ENCODE results near the gene C9orf43.
A peak's percentile ranks its signal among the peaks of the same experiment; 100 is the strongest.
"Not testable (repeated sequence)": the region's sequence is repeated elsewhere in the genome, so short reads cannot be mapped to it uniquely, and the experiment has no call there.

Gene C9orf43

GRCh38 chr9:113437716-113438115 lies 27.2 kb downstream of the C9orf43 start:
- not testable (repeated sequence) for H3K4me3 ChIP-seq (ENCODE audit: low read length); H3K4me1 ChIP-seq (ENCODE audit: control insufficient read depth, insufficient read depth, low read length); H3K36me3 ChIP-seq (ENCODE audit: control insufficient read depth, insufficient read depth, low read length); H3K9ac ChIP-seq (ENCODE audit: low read length); H3K27ac ChIP-seq (ENCODE audit: low read depth, low read length); H3K27me3 ChIP-seq (ENCODE audit: control insufficient read depth, insufficient read depth, low read length)

GRCh38 chr9:113444736-113445135 lies 34.2 kb downstream of the C9orf43 start:
- no peaks in the 10 kb centered on the region for H3K27me3 ChIP-seq (ENCODE audit: control insufficient read depth, insufficient read depth, low read length)

GRCh38 chr9:113446323-113446740 lies 35.8 kb downstream of the C9orf43 start:
- Histone ChIP-seq H3K27me3 (ENCODE audit: control insufficient read depth, insufficient read depth, low read length) (no peaks in the 10 kb centered on the region), H3K4me3 (ENCODE audit: low read length) (no peak overlapping the region), H3K27ac (ENCODE audit: low read depth, low read length) (no peak overlapping the region), H3K4me1 (ENCODE audit: control insufficient read depth, insufficient read depth, low read length) (no peaks in the 10 kb centered on the region), H3K36me3 (ENCODE audit: control insufficient read depth, insufficient read depth, low read length) (no peaks in the 10 kb centered on the region), H3K9ac (ENCODE audit: low read length) (no peak overlapping the region)

More at GRCh38 chr9:113444736-113445135, 34.2 kb downstream of the C9orf43 start:
- no peak overlapping the region for H3K27ac ChIP-seq (ENCODE audit: low read depth, low read length)
- H3K4me3 ChIP-seq (ENCODE audit: low read length): no peak overlapping the region
- no peaks in the 10 kb centered on the region for H3K36me3 ChIP-seq (ENCODE audit: control insufficient read depth, insufficient read depth, low read length)
- H3K4me1 ChIP-seq (ENCODE audit: control insufficient read depth, insufficient read depth, low read length): no peaks in the 10 kb centered on the region
- H3K9ac ChIP-seq (ENCODE audit: low read length): no peak overlapping the region

- no peaks in the 10 kb centered on the region for H3K27me3 ChIP-seq (ENCODE audit: control insufficient read depth, insufficient read depth, low read length)
- no peaks in the 10 kb centered on the region for H3K4me1 ChIP-seq (ENCODE audit: control insufficient read depth, insufficient read depth, low read length)
- no peaks in the 10 kb centered on the region for H3K36me3 ChIP-seq (ENCODE audit: control insufficient read depth, insufficient read depth, low read length)
- no peak overlapping the region for H3K27ac ChIP-seq (ENCODE audit: low read depth, low read length)
- H3K4me3 ChIP-seq (ENCODE audit: low read length): no peak overlapping the region
- H3K9ac ChIP-seq (ENCODE audit: low read length): no peak overlapping the region
Measured at GRCh38 chr9:113449376-113449775, 38.8 kb downstream of the C9orf43 start.

- H3K27ac ChIP-seq (ENCODE audit: low read depth, low read length): no peak overlapping the region
- no peak overlapping the region for H3K4me3 ChIP-seq (ENCODE audit: low read length)
- H3K9ac ChIP-seq (ENCODE audit: low read length): no peak overlapping the region
- peaks cover 19% of the 10 kb centered on the region for H3K4me1 ChIP-seq (ENCODE audit: control insufficient read depth, insufficient read depth, low read length)
- no peaks in the 10 kb centered on the region for H3K27me3 ChIP-seq (ENCODE audit: control insufficient read depth, insufficient read depth, low read length)
- H3K36me3 ChIP-seq (ENCODE audit: control insufficient read depth, insufficient read depth, low read length): no peaks in the 10 kb centered on the region
Measured at GRCh38 chr9:113452113-113452605, 41.6 kb downstream of the C9orf43 start.

GRCh38 chr9:113454914-113455761 lies 44.6 kb downstream of the C9orf43 start:
- H3K4me1 ChIP-seq (ENCODE audit: control insufficient read depth, insufficient read depth, low read length): peaks cover 19% of the 10 kb centered on the region
- no peaks in the 10 kb centered on the region for H3K36me3 ChIP-seq (ENCODE audit: control insufficient read depth, insufficient read depth, low read length)
- no peak overlapping the region for H3K4me3 ChIP-seq (ENCODE audit: low read length)
- no peak overlapping the region for H3K9ac ChIP-seq (ENCODE audit: low read length)
- H3K27ac ChIP-seq (ENCODE audit: low read depth, low read length): peak overlapping the region; percentile 85
- no peaks in the 10 kb centered on the region for H3K27me3 ChIP-seq (ENCODE audit: control insufficient read depth, insufficient read depth, low read length)

GRCh38 chr9:113456235-113456634 lies 45.7 kb downstream of the C9orf43 start:
- H3K9ac ChIP-seq (ENCODE audit: low read length): no peak overlapping the region
- no peak overlapping the region for H3K4me3 ChIP-seq (ENCODE audit: low read length)
- peaks cover 19% of the 10 kb centered on the region for H3K4me1 ChIP-seq (ENCODE audit: control insufficient read depth, insufficient read depth, low read length)
- H3K27me3 ChIP-seq (ENCODE audit: control insufficient read depth, insufficient read depth, low read length): no peaks in the 10 kb centered on the region
- H3K27ac ChIP-seq (ENCODE audit: low read depth, low read length): peak overlapping the region; percentile 85
- H3K36me3 ChIP-seq (ENCODE audit: control insufficient read depth, insufficient read depth, low read length): no peaks in the 10 kb centered on the region

- Histone ChIP-seq H3K27ac (ENCODE audit: low read depth, low read length) (no peak overlapping the region), H3K27me3 (ENCODE audit: control insufficient read depth, insufficient read depth, low read length) (no peaks in the 10 kb centered on the region), H3K36me3 (ENCODE audit: control insufficient read depth, insufficient read depth, low read length) (no peaks in the 10 kb centered on the region), H3K4me3 (ENCODE audit: low read length) (no peak overlapping the region), H3K9ac (ENCODE audit: low read length) (no peak overlapping the region), H3K4me1 (ENCODE audit: control insufficient read depth, insufficient read depth, low read length) (peaks cover 5% of the 10 kb centered on the region)
Measured at GRCh38 chr9:113461285-113461684, 50.7 kb downstream of the C9orf43 start.

GRCh38 chr9:113461943-113462342 lies 51.4 kb downstream of the C9orf43 start:
- Histone ChIP-seq H3K36me3 (ENCODE audit: control insufficient read depth, insufficient read depth, low read length) (no peaks in the 10 kb centered on the region), H3K27ac (ENCODE audit: low read depth, low read length) (no peak overlapping the region)

GRCh38 chr9:113462781-113463286 lies 52.3 kb downstream of the C9orf43 start:
- Histone ChIP-seq H3K27me3 (ENCODE audit: control insufficient read depth, insufficient read depth, low read length) (no peaks in the 10 kb centered on the region), H3K27ac (ENCODE audit: low read depth, low read length) (no peak overlapping the region), H3K36me3 (ENCODE audit: control insufficient read depth, insufficient read depth, low read length) (no peaks in the 10 kb centered on the region), H3K4me1 (ENCODE audit: control insufficient read depth, insufficient read depth, low read length) (peaks cover 3% of the 10 kb centered on the region), H3K4me3 (ENCODE audit: low read length) (no peak overlapping the region), H3K9ac (ENCODE audit: low read length) (no peak overlapping the region)

More at GRCh38 chr9:113461943-113462342, 51.4 kb downstream of the C9orf43 start:
- Histone ChIP-seq H3K27me3 (ENCODE audit: control insufficient read depth, insufficient read depth, low read length) (no peaks in the 10 kb centered on the region), H3K9ac (ENCODE audit: low read length) (no peak overlapping the region), H3K4me3 (ENCODE audit: low read length) (no peak overlapping the region), H3K4me1 (ENCODE audit: control insufficient read depth, insufficient read depth, low read length) (peaks cover 3% of the 10 kb centered on the region)

GRCh38 chr9:113463418-113464285 lies 53.1 kb downstream of the C9orf43 start, which contains the start of gene RGS3:
Gene RGS3 (plus strand): TSS chr9:113463727. CDS start chr9:113463803, 76 bp downstream.
- no peaks in the 10 kb centered on the region for H3K27me3 ChIP-seq (ENCODE audit: control insufficient read depth, insufficient read depth, low read length)
- H3K4me3 ChIP-seq (ENCODE audit: low read length): peak within 1 kb of the TSS; percentile 68
- H3K27ac ChIP-seq (ENCODE audit: low read depth, low read length): peak within 1 kb of the TSS; percentile 62
- H3K4me1 ChIP-seq (ENCODE audit: control insufficient read depth, insufficient read depth, low read length): peaks cover 3% of the 10 kb centered on the region
- H3K36me3 ChIP-seq (ENCODE audit: control insufficient read depth, insufficient read depth, low read length): no peaks in the 10 kb centered on the region
- H3K9ac ChIP-seq (ENCODE audit: low read length): peak within 1 kb of the TSS; percentile 47

- H3K27ac ChIP-seq (ENCODE audit: low read depth, low read length): peak overlapping the region; percentile 48
- no peaks in the 10 kb centered on the region for H3K36me3 ChIP-seq (ENCODE audit: control insufficient read depth, insufficient read depth, low read length)
- peaks cover 3% of the 10 kb centered on the region for H3K4me1 ChIP-seq (ENCODE audit: control insufficient read depth, insufficient read depth, low read length)
- no peaks in the 10 kb centered on the region for H3K27me3 ChIP-seq (ENCODE audit: control insufficient read depth, insufficient read depth, low read length)
- no peak overlapping the region for H3K9ac ChIP-seq (ENCODE audit: low read length)
- H3K4me3 ChIP-seq (ENCODE audit: low read length): peak overlapping the region; percentile 68
Measured at GRCh38 chr9:113464286-113464660, 53.7 kb downstream of the C9orf43 start.

All from rectal smooth muscle tissue (tissue), 1 donor.